HepG2 (cell line): Measurements from ENCODE around the gene SLC35F1. TPM values are rescaled to one million over a fixed set of nuclear protein-coding genes. Genes with fewer than 3 reads are reported as not detected.

Experiments
- ATAC-seq: fragments of 200-7000 bp; cut with Tn5 transposase; 3 replicates; pipeline ENCODE4 v1.9.1; 2020; ENCODE audit warnings: mild to moderate bottlenecking, moderate library complexity
- BruUV-seq: library from RNA; stranded (reverse); fragments of 400-500 nt; replicated peaks from 2 replicates; lab custom pipeline; 2021; lab: Mats Ljungman, UMichigan
- CTCF ChIA-PET: fragments of 300-600 bp; formaldehyde crosslinking; extraction: SDS; loops from one replicate; lab custom pipeline; 2021; ENCODE audit warnings: low total read pairs, inconsistent platforms, low intra/inter-chr PET ratio; lab: Yijun Ruan, JAX
- POLR2A ChIA-PET: fragments of 350-600 bp; sonication (Branson Sonifier 250); formaldehyde crosslinking; loops from one replicate; lab custom pipeline; 2020; ENCODE audit warnings: antibody characterized with exemption, inconsistent platforms; lab: Yijun Ruan, JAX
- DNase-seq: peaks from one replicate; pipeline ENCODE4 v3.0.0-alpha.2; 2015; ENCODE audit warnings: low spot score
- FAIRE-seq: peaks from 3 replicates; lab custom pipeline; 2011; peaks lifted over from hg19 to GRCh38; lab: Jason Lieb, UNC
- H2AFZ ChIP-seq: one replicate; pipeline ENCODE4 v1.6.1; 2011; ENCODE audit warnings: low read length, inconsistent platforms
- H3K27ac ChIP-seq: fragments of 300-600 bp; 3 replicates; pipeline ENCODE4 v1.8.0; 2011; ENCODE audit warnings: mixed run types, mild to moderate bottlenecking, mixed read lengths, low read length, inconsistent platforms; ENCODE audit not compliant: insufficient read depth; ENCODE audit errors: extremely low read length
- H3K27me3 ChIP-seq, 2 experiments: fragments of 200-600 bp in 1 of 2; 2 replicates in 1 of 2; 3 replicates in 1 of 2; pipeline versions ENCODE4 v1.6.0 to v1.8.0; 2011; ENCODE audit warnings: low read length in 2 of 2, mild to moderate bottlenecking in 2 of 2, moderate library complexity in 2 of 2, inconsistent platforms in 1 of 2; ENCODE audit not compliant: insufficient read depth in 2 of 2, control insufficient read depth in 1 of 2
- H3K36me3 ChIP-seq, 2 experiments: fragments of 200-600 bp in 1 of 2; replicated peaks in 1 of 2; 2 replicates in 1 of 2; 3 replicates in 1 of 2; pipeline versions ENCODE4 v1.5.1 to v1.8.0; 2011; ENCODE audit warnings: low read length in 2 of 2, inconsistent platforms in 1 of 2; ENCODE audit not compliant: insufficient read depth in 2 of 2, control insufficient read depth in 1 of 2
- H3K4me1 ChIP-seq: 2 replicates; pipeline ENCODE4 v1.5.1; 2012; ENCODE audit warnings: low read length, inconsistent platforms; ENCODE audit not compliant: insufficient read depth
- H3K4me2 ChIP-seq: 2 replicates; pipeline ENCODE4 v1.6.0; 2011; ENCODE audit warnings: low read depth, low read length, inconsistent platforms
- H3K4me3 ChIP-seq, 3 experiments: fragments of 200-600 bp in 1 of 3; sonication (generic), shearing (Covaris generic) in 1 of 3; replicated peaks in 1 of 3; 2 replicates each; pipeline ENCODE4 v1.5.1; 2011 to 2016; ENCODE audit warnings: low read length in 3 of 3, inconsistent platforms in 2 of 3, low read depth in 2 of 3, mild to moderate bottlenecking in 2 of 3, control low read depth in 1 of 3, mixed read lengths in 1 of 3; ENCODE audit not compliant: insufficient read depth in 1 of 3
- H3K79me2 ChIP-seq: one replicate; pipeline ENCODE4 v1.6.1; 2011; ENCODE audit warnings: low read length, inconsistent platforms; ENCODE audit not compliant: insufficient read depth
- H3K9ac ChIP-seq: 2 replicates; pipeline ENCODE4 v1.6.0; 2011; ENCODE audit warnings: mild to moderate bottlenecking, low read depth, low read length, inconsistent platforms; ENCODE audit not compliant: insufficient read depth
- H3K9me3 ChIP-seq: 2 replicates; pipeline ENCODE4 v1.5.1; 2012; ENCODE audit warnings: mild to moderate bottlenecking, low read length
- H4K20me1 ChIP-seq: 2 replicates; pipeline ENCODE4 v1.6.0; 2011; ENCODE audit warnings: inconsistent platforms, mild to moderate bottlenecking, low read length, moderate library complexity; ENCODE audit not compliant: insufficient read depth
- HOXA3 ChIP-seq: sonication (generic); formaldehyde crosslinking; IDR thresholded peaks from 2 replicates; pipeline ENCODE4 v1.5.0; 2020; ENCODE audit warnings: missing genetic modification reagents
- JUN ChIP-seq: sonication (generic); formaldehyde crosslinking; IDR thresholded peaks from 2 replicates; pipeline ENCODE4 v1.4.0; 2020; ENCODE audit warnings: mild to moderate bottlenecking, missing genetic modification reagents
- PHF21A ChIP-seq: sonication (generic); formaldehyde crosslinking; IDR thresholded peaks from 2 replicates; pipeline ENCODE4 v1.5.0; 2020; ENCODE audit warnings: mild to moderate bottlenecking, missing genetic modification reagents
- ZFP1 ChIP-seq: IDR thresholded peaks from 2 replicates; pipeline ENCODE4 v1.6.1; 2016
- ZNF260 ChIP-seq: sonication (generic); formaldehyde crosslinking; IDR thresholded peaks from 2 replicates; pipeline ENCODE4 v1.4.0; 2020; ENCODE audit warnings: missing genetic modification reagents, low read depth, mild to moderate bottlenecking, borderline replicate concordance
- ZNF614 ChIP-seq: IDR thresholded peaks from 2 replicates; pipeline ENCODE4 v1.6.1; 2018; ENCODE audit warnings: missing biosample characterization, missing genetic modification reagents, inconsistent platforms, borderline replicate concordance
- ZNF646 ChIP-seq: sonication (generic); formaldehyde crosslinking; IDR thresholded peaks from 2 replicates; pipeline ENCODE4 v1.9.0; 2021; ENCODE audit warnings: mild to moderate bottlenecking, missing genetic modification reagents
- WGBS: methylation state at CpG from one replicate; pipeline ENCODE4 v1.1.6; 2017; ENCODE audit warnings: low lambda C conversion rate; 5-methylcytosine and 5-hydroxymethylcytosine counted together
- in situ Hi-C: cut with HindIII; loops from 2 replicates; pipeline ENCODE4 v1.10.0; 2017; ENCODE audit warnings: low pct_unique_long_range_greater_than_20kb; ENCODE audit not compliant: extremely low pct_ligation_motif_present
- intact Hi-C: fragments of 100-400 bp; cut with micrococcal nuclease; formaldehyde crosslinking; loops from one replicate; pipeline ENCODE4 v1.10.0; 2022; ENCODE audit not compliant: unreplicated experiment
- polyA plus RNA-seq, 8 experiments: library from polyadenylated mRNA; depleted of rRNA in 3 of 8; stranded (reverse) in 7 of 8; unstranded in 1 of 8; fragments of >200 nt; fragmentation: Illumina TruSeq in 4 of 8; extraction: Trizol in 4 of 8; gene quantifications; 2 replicates each; pipeline versions ENCODE4 v1.2.1 to v1.2.3, GENCODE V29; 2011 to 2016; ENCODE audit warnings: low read depth in 4 of 8, missing spikeins in 1 of 8, mixed read lengths in 1 of 8; ENCODE audit not compliant: insufficient read depth in 1 of 8
- total RNA-seq, 5 experiments: library from RNA; depleted of rRNA; stranded (reverse); fragments of >200 nt; fragmentation: Illumina TruSeq; extraction: Trizol; gene quantifications; 2 replicates each; pipeline ENCODE4 v1.2.3, GENCODE V29; 2016; ENCODE audit warnings: low read depth in 1 of 5
- TF ChIP-seq, protein P1 (sequence below): sonication (generic); formaldehyde crosslinking; IDR thresholded peaks from 2 replicates; pipeline ENCODE4 v1.4.0; 2020; ENCODE audit warnings: missing genetic modification reagents, borderline replicate concordance
- TF ChIP-seq, protein P2 (sequence below): sonication (generic); formaldehyde crosslinking; IDR thresholded peaks from 2 replicates; pipeline ENCODE4 v1.4.0; 2020; ENCODE audit warnings: missing genetic modification reagents

Gene SLC35F1
- total and polyA plus RNA-seq, 2 of the 13 experiments (the other 11 are each of a cell fraction or from before 2014, with no cell fraction given), result 0.01 TPM; not detected in 1

- H3K4me3 ChIP-seq, result no peak overlapping the region
- no peaks in the 10 kb centered on the region for H3K79me2 ChIP-seq
- H3K27ac ChIP-seq, result no peak overlapping the region
- no peak for FAIRE-seq
- no peak overlapping the region for H3K4me2 ChIP-seq
- intact Hi-C loops, result no loop called here
- no peaks in the 10 kb centered on the region for H3K4me1 ChIP-seq
- no peaks in the 10 kb centered on the region for H4K20me1 ChIP-seq
- WGBS, result 3% methylated on average over 1 of the region's 1 CpG
- in situ Hi-C loops, result no loop called here
- no peaks in the 10 kb centered on the region for H3K36me3 ChIP-seq
- TF ChIP-seq PHF21A (CRISPR knock-in tag) (no peak), ZFP1 (CRISPR knock-in tag) (no peak), HOXA3 (CRISPR knock-in tag) (no peak), ZNF614 (CRISPR knock-in tag) (no peak), ZNF646 (no peak), ZNF260 (no peak), JUN (CRISPR knock-in tag) (no peak)
- TF ChIP-seq, protein P1, sequence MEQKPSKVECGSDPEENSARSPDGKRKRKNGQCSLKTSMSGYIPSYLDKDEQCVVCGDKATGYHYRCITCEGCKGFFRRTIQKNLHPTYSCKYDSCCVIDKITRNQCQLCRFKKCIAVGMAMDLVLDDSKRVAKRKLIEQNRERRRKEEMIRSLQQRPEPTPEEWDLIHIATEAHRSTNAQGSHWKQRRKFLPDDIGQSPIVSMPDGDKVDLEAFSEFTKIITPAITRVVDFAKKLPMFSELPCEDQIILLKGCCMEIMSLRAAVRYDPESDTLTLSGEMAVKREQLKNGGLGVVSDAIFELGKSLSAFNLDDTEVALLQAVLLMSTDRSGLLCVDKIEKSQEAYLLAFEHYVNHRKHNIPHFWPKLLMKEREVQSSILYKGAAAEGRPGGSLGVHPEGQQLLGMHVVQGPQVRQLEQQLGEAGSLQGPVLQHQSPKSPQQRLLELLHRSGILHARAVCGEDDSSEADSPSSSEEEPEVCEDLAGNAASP (CRISPR knock-in tag), result no peak
- TF ChIP-seq, protein P2, sequence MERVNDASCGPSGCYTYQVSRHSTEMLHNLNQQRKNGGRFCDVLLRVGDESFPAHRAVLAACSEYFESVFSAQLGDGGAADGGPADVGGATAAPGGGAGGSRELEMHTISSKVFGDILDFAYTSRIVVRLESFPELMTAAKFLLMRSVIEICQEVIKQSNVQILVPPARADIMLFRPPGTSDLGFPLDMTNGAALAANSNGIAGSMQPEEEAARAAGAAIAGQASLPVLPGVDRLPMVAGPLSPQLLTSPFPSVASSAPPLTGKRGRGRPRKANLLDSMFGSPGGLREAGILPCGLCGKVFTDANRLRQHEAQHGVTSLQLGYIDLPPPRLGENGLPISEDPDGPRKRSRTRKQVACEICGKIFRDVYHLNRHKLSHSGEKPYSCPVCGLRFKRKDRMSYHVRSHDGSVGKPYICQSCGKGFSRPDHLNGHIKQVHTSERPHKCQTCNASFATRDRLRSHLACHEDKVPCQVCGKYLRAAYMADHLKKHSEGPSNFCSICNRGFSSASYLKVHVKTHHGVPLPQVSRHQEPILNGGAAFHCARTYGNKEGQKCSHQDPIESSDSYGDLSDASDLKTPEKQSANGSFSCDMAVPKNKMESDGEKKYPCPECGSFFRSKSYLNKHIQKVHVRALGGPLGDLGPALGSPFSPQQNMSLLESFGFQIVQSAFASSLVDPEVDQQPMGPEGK (CRISPR knock-in tag), result no peak
- TF ChIP-seq, all 625 proteins: peak for 0
- ATAC-seq (no peak), DNase-seq (no peak)
- H2AFZ ChIP-seq, result no peak overlapping the region
- no peaks in the 10 kb centered on the region; a peak in 1 of 5 replicates for H3K27me3 ChIP-seq
- POLR2A ChIA-PET, result no interaction called here
- no peak overlapping the region for H3K9ac ChIP-seq
- CTCF ChIA-PET, result no interaction called here
- BruUV-seq, result no TSS peak
- no peaks in the 10 kb centered on the region for H3K9me3 ChIP-seq
Measured at GRCh38 chr6:118161343-118161742, 254.3 kb downstream of the SLC35F1 start.
